B cell (primary cell): ENCODE measurements around the gene UNC119B.

Experiments used
- EZH2 ChIP-seq: IDR thresholded peaks from 2 replicates; pipeline ENCODE4 v1.6.1; 2012; ENCODE audit warnings: borderline replicate concordance, low read depth, mild to moderate bottlenecking, moderate library complexity, low read length; ENCODE audit not compliant: insufficient read depth, poor library complexity, severe bottlenecking
- TF ChIP-seq, protein P1 (sequence below): fragments of 200-600 bp; IDR thresholded peaks from one replicate; pipeline ENCODE4 v1.8.0; 2022; ENCODE audit warnings: antibody characterized with exemption, mild to moderate bottlenecking

- TF ChIP-seq, protein P1, sequence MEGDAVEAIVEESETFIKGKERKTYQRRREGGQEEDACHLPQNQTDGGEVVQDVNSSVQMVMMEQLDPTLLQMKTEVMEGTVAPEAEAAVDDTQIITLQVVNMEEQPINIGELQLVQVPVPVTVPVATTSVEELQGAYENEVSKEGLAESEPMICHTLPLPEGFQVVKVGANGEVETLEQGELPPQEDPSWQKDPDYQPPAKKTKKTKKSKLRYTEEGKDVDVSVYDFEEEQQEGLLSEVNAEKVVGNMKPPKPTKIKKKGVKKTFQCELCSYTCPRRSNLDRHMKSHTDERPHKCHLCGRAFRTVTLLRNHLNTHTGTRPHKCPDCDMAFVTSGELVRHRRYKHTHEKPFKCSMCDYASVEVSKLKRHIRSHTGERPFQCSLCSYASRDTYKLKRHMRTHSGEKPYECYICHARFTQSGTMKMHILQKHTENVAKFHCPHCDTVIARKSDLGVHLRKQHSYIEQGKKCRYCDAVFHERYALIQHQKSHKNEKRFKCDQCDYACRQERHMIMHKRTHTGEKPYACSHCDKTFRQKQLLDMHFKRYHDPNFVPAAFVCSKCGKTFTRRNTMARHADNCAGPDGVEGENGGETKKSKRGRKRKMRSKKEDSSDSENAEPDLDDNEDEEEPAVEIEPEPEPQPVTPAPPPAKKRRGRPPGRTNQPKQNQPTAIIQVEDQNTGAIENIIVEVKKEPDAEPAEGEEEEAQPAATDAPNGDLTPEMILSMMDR: no peak
- no peak for TF ChIP-seq EZH2
These were observed 31.5 kb downstream of the UNC119B start for GRCh38 chr12:120741476-120742421.
